CD14-positive monocyte (primary cell): Measurements from ENCODE around the gene THEMIS. TPM values are rescaled to one million over a fixed set of nuclear protein-coding genes. Genes with fewer than 3 reads are reported as not detected.

Source experiments
- DNase-seq, 3 donors: peaks; one replicate each; pipeline ENCODE4 v3.0.0-alpha.2; 2011 to 2022
- H2AFZ ChIP-seq: 2 replicates; pipeline ENCODE4 v1.6.0; 2012; ENCODE audit warnings: mild to moderate bottlenecking, low read depth, low read length, inconsistent platforms; ENCODE audit not compliant: insufficient read depth, poor library complexity, severe bottlenecking
- H3K27ac ChIP-seq, 2 donors: 1 replicate in 1 of 2; 2 replicates in 1 of 2; pipeline ENCODE4 v1.5.1; 2012 to 2013; ENCODE audit warnings: low read length in 2 of 2, control low read depth in 1 of 2, inconsistent platforms in 1 of 2, low read depth in 1 of 2, mild to moderate bottlenecking in 1 of 2
- H3K27me3 ChIP-seq, 2 donors: one replicate each; pipeline versions ENCODE4 v1.6.0 to v1.6.1; 2011 to 2013; ENCODE audit warnings: low read length in 2 of 2; ENCODE audit not compliant: control insufficient read depth in 2 of 2, insufficient read depth in 2 of 2
- H3K36me3 ChIP-seq, 2 donors: replicated peaks in 1 of 2; 1 replicate in 1 of 2; 2 replicates in 1 of 2; pipeline versions ENCODE4 v1.5.1 to v1.6.1; 2012 to 2013; ENCODE audit warnings: low read length in 2 of 2, control low read depth in 1 of 2, inconsistent platforms in 1 of 2, mild to moderate bottlenecking in 1 of 2; ENCODE audit not compliant: insufficient read depth in 2 of 2, control insufficient read depth in 1 of 2
- H3K4me1 ChIP-seq, 2 donors: 1 replicate in 1 of 2; 2 replicates in 1 of 2; pipeline versions ENCODE4 v1.5.1 to v1.6.1; 2012 to 2013; ENCODE audit warnings: low read length in 2 of 2, control low read depth in 1 of 2, inconsistent platforms in 1 of 2, mild to moderate bottlenecking in 1 of 2, moderate library complexity in 1 of 2; ENCODE audit not compliant: insufficient read depth in 2 of 2, control insufficient read depth in 1 of 2
- H3K4me2 ChIP-seq: replicated peaks from 2 replicates; pipeline ENCODE3; 2012; ENCODE audit warnings: low read length, moderate library complexity, mild to moderate bottlenecking; ENCODE audit not compliant: poor library complexity, severe bottlenecking; ENCODE audit errors: extremely low read depth
- H3K4me3 ChIP-seq, 3 experiments: fragments of 200-600 bp in 1 of 3; sonication (generic) in 1 of 3; replicated peaks in 1 of 3; 1 replicate in 2 of 3; 2 replicates in 1 of 3; pipeline ENCODE4 v1.5.1; 2011 to 2013; ENCODE audit warnings: low read length in 3 of 3, mild to moderate bottlenecking in 3 of 3, control low read depth in 2 of 3, low read depth in 2 of 3, inconsistent platforms in 1 of 3, moderate library complexity in 1 of 3
- H3K79me2 ChIP-seq: 2 replicates; pipeline ENCODE4 v1.6.0; 2012; ENCODE audit warnings: mild to moderate bottlenecking, control low read depth, inconsistent platforms, low read length, moderate library complexity; ENCODE audit not compliant: insufficient read depth
- H3K9ac ChIP-seq: 2 replicates; pipeline ENCODE4 v1.6.0; 2017; ENCODE audit warnings: low read length, mild to moderate bottlenecking; ENCODE audit not compliant: insufficient read depth, poor library complexity, severe bottlenecking
- H3K9me3 ChIP-seq, 2 donors: replicated peaks in 1 of 2; 1 replicate in 1 of 2; 2 replicates in 1 of 2; pipeline versions ENCODE4 v1.5.1 to v1.6.1; 2012 to 2013; ENCODE audit warnings: low read length in 2 of 2, control low read depth in 1 of 2; ENCODE audit not compliant: control insufficient read depth in 1 of 2, insufficient read depth in 1 of 2
- H4K20me1 ChIP-seq: 2 replicates; pipeline ENCODE4 v1.6.0; 2012; ENCODE audit warnings: mild to moderate bottlenecking, low read length, control low read depth, moderate library complexity; ENCODE audit not compliant: insufficient read depth
- H3K27ac Mint-ChIP-seq, 7 donors: one replicate each; pipeline ENCODE4 v1.8.0; 2020; ENCODE audit warnings: mild to moderate bottlenecking in 7 of 7, mixed read lengths in 7 of 7, moderate library complexity in 6 of 7, inconsistent platforms in 2 of 7
- H3K27me3 Mint-ChIP-seq, 3 donors: one replicate each; pipeline ENCODE4 v1.8.0; 2021 to 2022; ENCODE audit warnings: low read depth in 3 of 3, mild to moderate bottlenecking in 3 of 3, mixed read lengths in 3 of 3, moderate library complexity in 3 of 3, inconsistent platforms in 1 of 3
- H3K36me3 Mint-ChIP-seq, 2 donors: one replicate each; pipeline ENCODE4 v1.8.0; 2020; ENCODE audit warnings: mixed read lengths in 2 of 2, inconsistent platforms in 1 of 2, mild to moderate bottlenecking in 1 of 2
- H3K4me1 Mint-ChIP-seq: one replicate; pipeline ENCODE4 v1.8.0; 2020; ENCODE audit warnings: mild to moderate bottlenecking, mixed read lengths
- H3K4me3 Mint-ChIP-seq, 2 donors: one replicate each; pipeline ENCODE4 v1.8.0; 2020; ENCODE audit warnings: mild to moderate bottlenecking in 2 of 2, mixed read lengths in 2 of 2, moderate library complexity in 1 of 2
- H3K9me3 Mint-ChIP-seq, 7 donors: one replicate each; pipeline ENCODE4 v1.8.0; 2020 to 2022; ENCODE audit warnings: mixed read lengths in 7 of 7, mild to moderate bottlenecking in 6 of 7, moderate library complexity in 6 of 7, inconsistent platforms in 2 of 7
- WGBS: methylation state at CpG from one replicate; pipeline ENCODE4 v1.1.5; 2013; ENCODE audit warnings: missing lambda C conversion rate; ENCODE audit not compliant: insufficient coverage; 5-methylcytosine and 5-hydroxymethylcytosine counted together
- intact Hi-C, 2 donors: fragments of 100-400 bp; cut with micrococcal nuclease; formaldehyde crosslinking; loops; one replicate each; pipeline versions ENCODE4 v1.15.0 to v1.15.1; 2023
- polyA plus RNA-seq, 3 donors: library from polyadenylated mRNA; depleted of rRNA in 1 of 3; unstranded in 2 of 3; stranded (reverse) in 1 of 3; fragments of 300-500 nt in 2 of 3; fragments of >200 nt in 1 of 3; fragmentation: Illumina TruSeq in 2 of 3; gene quantifications; 1 replicate in 2 of 3; 2 replicates in 1 of 3; pipeline ENCODE4 v1.2.3, GENCODE V29; 2012 to 2021
- TF ChIP-seq, protein P1 (sequence below): fragments of 200-600 bp; IDR thresholded peaks from one replicate; pipeline ENCODE4 v1.8.0; 2022; ENCODE audit warnings: antibody characterized with exemption, mild to moderate bottlenecking

THEMIS gene
- polyA plus RNA-seq, 3 donors = 0.13 to 0.16 TPM; not detected in 1

DNA sequence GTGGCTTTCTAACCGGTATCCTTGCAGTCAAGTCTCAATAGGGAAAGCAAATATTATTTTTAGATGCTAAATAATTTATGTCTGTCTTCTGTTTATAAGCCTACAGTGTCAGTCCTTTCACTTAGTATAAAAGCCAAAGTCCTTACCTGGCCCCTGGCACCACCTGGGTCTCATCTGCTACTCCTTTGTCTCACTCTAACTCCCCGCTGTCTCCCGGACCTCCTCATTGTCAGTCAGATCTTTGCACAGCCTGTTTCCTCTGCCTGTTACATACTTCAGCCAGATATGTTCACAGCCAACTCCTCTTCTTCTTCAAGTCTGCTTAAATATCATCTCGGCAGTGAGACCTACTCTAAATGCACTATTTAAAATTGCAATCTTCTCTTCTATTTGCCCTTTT lies 84.2 kb downstream of the THEMIS start:
- Mint-ChIP-seq H3K27me3 (peaks cover 0 to 1% (median 0%) of the 10 kb centered on the region in 3 donors), H3K4me1 (no peaks in the 10 kb centered on the region), H3K4me3 (no peak overlapping the region), H3K36me3 (no peaks in the 10 kb centered on the region), H3K27ac (peak overlapping the region in 1 of 7 donors; percentile 1), H3K9me3 (peaks cover 0 to 2% (median 0%) of the 10 kb centered on the region in 7 donors)
- 91% methylated on average over 3 of the region's 4 CpGs for WGBS
- no peaks in the 10 kb centered on the region for H3K4me1 ChIP-seq
- no peaks in the 10 kb centered on the region for H4K20me1 ChIP-seq
- H3K4me2 ChIP-seq = no peak overlapping the region
- TF ChIP-seq, protein P1, sequence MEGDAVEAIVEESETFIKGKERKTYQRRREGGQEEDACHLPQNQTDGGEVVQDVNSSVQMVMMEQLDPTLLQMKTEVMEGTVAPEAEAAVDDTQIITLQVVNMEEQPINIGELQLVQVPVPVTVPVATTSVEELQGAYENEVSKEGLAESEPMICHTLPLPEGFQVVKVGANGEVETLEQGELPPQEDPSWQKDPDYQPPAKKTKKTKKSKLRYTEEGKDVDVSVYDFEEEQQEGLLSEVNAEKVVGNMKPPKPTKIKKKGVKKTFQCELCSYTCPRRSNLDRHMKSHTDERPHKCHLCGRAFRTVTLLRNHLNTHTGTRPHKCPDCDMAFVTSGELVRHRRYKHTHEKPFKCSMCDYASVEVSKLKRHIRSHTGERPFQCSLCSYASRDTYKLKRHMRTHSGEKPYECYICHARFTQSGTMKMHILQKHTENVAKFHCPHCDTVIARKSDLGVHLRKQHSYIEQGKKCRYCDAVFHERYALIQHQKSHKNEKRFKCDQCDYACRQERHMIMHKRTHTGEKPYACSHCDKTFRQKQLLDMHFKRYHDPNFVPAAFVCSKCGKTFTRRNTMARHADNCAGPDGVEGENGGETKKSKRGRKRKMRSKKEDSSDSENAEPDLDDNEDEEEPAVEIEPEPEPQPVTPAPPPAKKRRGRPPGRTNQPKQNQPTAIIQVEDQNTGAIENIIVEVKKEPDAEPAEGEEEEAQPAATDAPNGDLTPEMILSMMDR = no peak
- H3K9me3 ChIP-seq = no peaks in the 10 kb centered on the region
- H3K27ac ChIP-seq = no peak overlapping the region
- no peaks in the 10 kb centered on the region for H3K27me3 ChIP-seq
- H3K4me3 ChIP-seq = no peak overlapping the region
- DNase-seq = no peak
- H2AFZ ChIP-seq = no peak overlapping the region
- no peaks in the 10 kb centered on the region for H3K79me2 ChIP-seq
- no peak overlapping the region for H3K9ac ChIP-seq
- intact Hi-C loops = no loop called here
- H3K36me3 ChIP-seq = no peaks in the 10 kb centered on the region

DNA sequence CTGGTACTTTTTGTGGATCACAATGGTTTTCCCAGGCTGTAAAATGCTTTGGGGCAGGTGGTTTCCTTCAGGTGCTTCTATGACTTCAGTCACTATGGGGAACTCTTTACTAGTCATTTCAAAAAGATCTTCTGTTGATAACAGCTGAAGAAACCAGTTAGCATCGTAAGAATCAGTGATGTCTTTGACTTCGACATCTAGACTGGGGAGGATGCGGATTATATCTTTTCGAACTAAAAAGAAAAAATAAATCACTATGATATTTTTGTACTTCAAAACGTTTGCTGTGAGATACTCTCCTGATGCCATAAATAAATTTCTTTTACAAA lies 87.2 kb downstream of the THEMIS start:
- DNase-seq = no peak
- H2AFZ ChIP-seq = no peak overlapping the region
- no peak overlapping the region for H3K27ac ChIP-seq
- H3K9ac ChIP-seq = no peak overlapping the region
- H4K20me1 ChIP-seq = no peaks in the 10 kb centered on the region
- WGBS = no CpG with 5 or more reads among the region's 5 CpGs
- no peaks in the 10 kb centered on the region for H3K27me3 ChIP-seq
- peaks cover 0 to 2% (median 0%) of the 10 kb centered on the region in 7 donors for H3K9me3 Mint-ChIP-seq
- TF ChIP-seq, protein P1 = no peak
- no peaks in the 10 kb centered on the region for H3K36me3 ChIP-seq
- no peaks in the 10 kb centered on the region for H3K9me3 ChIP-seq
- intact Hi-C loops = no loop called here
- no peaks in the 10 kb centered on the region for H3K36me3 Mint-ChIP-seq
- no peak overlapping the region for H3K4me2 ChIP-seq
- H3K4me3 ChIP-seq = no peak overlapping the region
- no peak overlapping the region for H3K4me3 Mint-ChIP-seq
- no peaks in the 10 kb centered on the region for H3K4me1 ChIP-seq
- H3K27me3 Mint-ChIP-seq = peaks cover 0 to 1% (median 0%) of the 10 kb centered on the region in 3 donors
- H3K79me2 ChIP-seq = no peaks in the 10 kb centered on the region
- H3K27ac Mint-ChIP-seq = no peak overlapping the region
- no peaks in the 10 kb centered on the region for H3K4me1 Mint-ChIP-seq
